SK-N-SH treated with all-trans-retinoic acid at 6 μM for 48 hours (cell line): Measurements from ENCODE around the gene STYK1.

Source experiments
- ATAC-seq: fragments of 200-7000 bp; cut with Tn5 transposase; 3 replicates; pipeline ENCODE4 v1.9.1; 2020; ENCODE audit warnings: mild to moderate bottlenecking, moderate library complexity
- ARNTL ChIP-seq: fragments of 450-650 bp; formaldehyde crosslinking; IDR thresholded peaks from 2 replicates; pipeline ENCODE4 v1.5.0; 2020; ENCODE audit warnings: low read depth, mild to moderate bottlenecking, moderate library complexity, borderline replicate concordance
- BACH2 ChIP-seq: fragments of 250-450 bp; sonication (Bioruptor Pico); IDR thresholded peaks from 2 replicates; pipeline ENCODE4 v1.9.0; 2021; ENCODE audit warnings: mild to moderate bottlenecking, borderline replicate concordance
- CREB5 ChIP-seq: fragments of 250-450 bp; sonication (Bioruptor Pico); IDR thresholded peaks from 2 replicates; pipeline ENCODE4 v1.5.1; 2020; ENCODE audit warnings: low read depth, mild to moderate bottlenecking, moderate library complexity
- CSDC2 ChIP-seq: fragments of 250-450 bp; sonication (Bioruptor Pico); IDR thresholded peaks from 2 replicates; pipeline ENCODE4 v1.5.0; 2020; ENCODE audit warnings: mild to moderate bottlenecking, moderate library complexity
- CSRNP3 ChIP-seq: fragments of 250-450 bp; sonication (Bioruptor Pico); IDR thresholded peaks from 2 replicates; pipeline ENCODE4 v1.5.1; 2021; ENCODE audit warnings: mild to moderate bottlenecking, moderate library complexity
- GLIS3 ChIP-seq: fragments of 250-450 bp; sonication (Bioruptor Pico); IDR thresholded peaks from 2 replicates; pipeline ENCODE4 v1.5.0; 2020; ENCODE audit warnings: mild to moderate bottlenecking, moderate library complexity
- ISL1 ChIP-seq: fragments of 250-450 bp; sonication (Bioruptor Pico); IDR thresholded peaks from 2 replicates; pipeline ENCODE4 v2.1.2; 2022; ENCODE audit warnings: mild to moderate bottlenecking, moderate library complexity
- OSR1 ChIP-seq: fragments of 250-450 bp; sonication (Bioruptor Pico); IDR thresholded peaks from 2 replicates; pipeline ENCODE4 v1.8.0; 2022; ENCODE audit warnings: moderate library complexity, mild to moderate bottlenecking, inconsistent platforms
- PATZ1 ChIP-seq: fragments of 250-450 bp; sonication (Bioruptor Pico); IDR thresholded peaks from 2 replicates; pipeline ENCODE4 v1.8.0; 2020; ENCODE audit warnings: mild to moderate bottlenecking, moderate library complexity, borderline replicate concordance
- POU6F1 ChIP-seq: fragments of 250-450 bp; sonication (Bioruptor Pico); IDR thresholded peaks from 2 replicates; pipeline ENCODE4 v1.8.0; 2021; ENCODE audit warnings: low read depth, mild to moderate bottlenecking, moderate library complexity, borderline replicate concordance
- PPARA ChIP-seq: fragments of 250-450 bp; sonication (Bioruptor Pico); IDR thresholded peaks from 2 replicates; pipeline ENCODE4 v1.5.0; 2020; ENCODE audit warnings: mild to moderate bottlenecking, borderline replicate concordance
- RARB ChIP-seq: fragments of 250-450 bp; sonication (Bioruptor Pico); IDR thresholded peaks from 2 replicates; pipeline ENCODE4 v1.8.0; 2021; ENCODE audit warnings: mild to moderate bottlenecking, moderate library complexity
- SNAI2 ChIP-seq: fragments of 250-450 bp; sonication (Bioruptor Pico); IDR thresholded peaks from 2 replicates; pipeline ENCODE4 v1.5.0; 2020; ENCODE audit warnings: mild to moderate bottlenecking, moderate library complexity
- TCF4 ChIP-seq: fragments of 250-450 bp; sonication (Bioruptor Pico); IDR thresholded peaks from 2 replicates; pipeline ENCODE4 v1.8.0; 2021; ENCODE audit warnings: mild to moderate bottlenecking, moderate library complexity, borderline replicate concordance
- TOX ChIP-seq: fragments of 250-450 bp; sonication (Bioruptor Pico); IDR thresholded peaks from 2 replicates; pipeline ENCODE4 v1.8.0; 2021; ENCODE audit warnings: mild to moderate bottlenecking, moderate library complexity, borderline replicate concordance
- TSHZ2 ChIP-seq: fragments of 250-450 bp; sonication (Bioruptor Pico); IDR thresholded peaks from 2 replicates; pipeline ENCODE4 v1.5.0; 2020; ENCODE audit warnings: mild to moderate bottlenecking, moderate library complexity
- ZC3H10 ChIP-seq: fragments of 250-450 bp; sonication (Bioruptor Pico); IDR thresholded peaks from 2 replicates; pipeline ENCODE4 v1.5.1; 2021; ENCODE audit warnings: mild to moderate bottlenecking, moderate library complexity
- ZFP3 ChIP-seq: fragments of 250-450 bp; sonication (Bioruptor Pico); IDR thresholded peaks from 2 replicates; pipeline ENCODE4 v1.5.0; 2020; ENCODE audit warnings: mild to moderate bottlenecking, moderate library complexity
- ZFP30 ChIP-seq: fragments of 450-650 bp; formaldehyde crosslinking; IDR thresholded peaks from 2 replicates; pipeline ENCODE4 v1.5.0; 2022; ENCODE audit warnings: mild to moderate bottlenecking, moderate library complexity
- ZNF565 ChIP-seq: fragments of 450-650 bp; formaldehyde crosslinking; conservative IDR thresholded peaks from 2 replicates; pipeline ENCODE4 v1.5.0; 2020; ENCODE audit warnings: low read depth, mild to moderate bottlenecking, moderate library complexity
- ZNF70 ChIP-seq: fragments of 450-650 bp; formaldehyde crosslinking; IDR thresholded peaks from 2 replicates; pipeline ENCODE4 v1.5.0; 2020; ENCODE audit warnings: mild to moderate bottlenecking, moderate library complexity
- ZNF8 ChIP-seq: fragments of 450-650 bp; formaldehyde crosslinking; IDR thresholded peaks from 2 replicates; pipeline ENCODE4 v1.5.0; 2020; ENCODE audit warnings: mild to moderate bottlenecking, moderate library complexity

The STYK1 gene

GRCh38 chr12:10716277-10716676 is 42.4 kb upstream of the STYK1 start (continued):
- no peak for TF ChIP-seq POU6F1

- ATAC-seq: no peak
- no peak for TF ChIP-seq SNAI2 (CRISPR knock-in tag)
- TF ChIP-seq ZNF70 (CRISPR knock-in tag): no peak
- TF ChIP-seq TOX (CRISPR knock-in tag): no peak
- no peak for TF ChIP-seq RARB
- no peak for TF ChIP-seq PATZ1 (CRISPR knock-in tag)
- TF ChIP-seq ZC3H10: no peak
- no peak for TF ChIP-seq CSDC2 (CRISPR knock-in tag)
- TF ChIP-seq BACH2 (CRISPR knock-in tag): no peak
- no peak for TF ChIP-seq POU6F1
- TF ChIP-seq ZNF8 (CRISPR knock-in tag): no peak
- no peak for TF ChIP-seq ISL1 (CRISPR knock-in tag)
- TF ChIP-seq GLIS3: no peak
- TF ChIP-seq ARNTL (CRISPR knock-in tag): no peak
Measured at GRCh38 chr12:10715491-10715890, 41.6 kb upstream of the STYK1 start.

GRCh38 chr12:10709808-10710207 is 36.0 kb upstream of the STYK1 start:
- no peak for ATAC-seq
- TF ChIP-seq ZNF8 (CRISPR knock-in tag): no peak
- no peak for TF ChIP-seq CSDC2 (CRISPR knock-in tag)
- TF ChIP-seq ISL1 (CRISPR knock-in tag): no peak
- no peak for TF ChIP-seq ARNTL (CRISPR knock-in tag)

GRCh38 chr12:10708862-10709261 is 35.0 kb upstream of the STYK1 start:
- ATAC-seq: no peak

More at GRCh38 chr12:10708862-10709261, 35.0 kb upstream of the STYK1 start:
- no peak for TF ChIP-seq ZFP30 (CRISPR knock-in tag)
- TF ChIP-seq PPARA (CRISPR knock-in tag): no peak
- no peak for TF ChIP-seq CSDC2 (CRISPR knock-in tag)
- no peak for TF ChIP-seq GLIS3
- TF ChIP-seq TSHZ2: no peak
- TF ChIP-seq ZC3H10: no peak
- no peak for TF ChIP-seq SNAI2 (CRISPR knock-in tag)
- TF ChIP-seq ZFP3: no peak
- TF ChIP-seq TOX (CRISPR knock-in tag): no peak
- no peak for TF ChIP-seq ZNF8 (CRISPR knock-in tag)
- TF ChIP-seq ZNF565 (CRISPR knock-in tag): no peak
- TF ChIP-seq TCF4: no peak
- no peak for TF ChIP-seq PATZ1 (CRISPR knock-in tag)
- TF ChIP-seq CREB5 (CRISPR knock-in tag): no peak
- no peak for TF ChIP-seq ISL1 (CRISPR knock-in tag)
- no peak for TF ChIP-seq BACH2 (CRISPR knock-in tag)
- TF ChIP-seq ARNTL (CRISPR knock-in tag): no peak
- TF ChIP-seq OSR1: no peak
- no peak for TF ChIP-seq CSRNP3 (CRISPR knock-in tag)
- no peak for TF ChIP-seq RARB
